Gastrocnemius medialis (tissue), 4 donors: ENCODE results near the gene FMN2. TPM values are rescaled to one million over a fixed set of nuclear protein-coding genes. Genes with fewer than 3 reads are reported as not detected.

ENCODE experiments used
- ATAC-seq, 2 donors: fragments of 150-250 bp; one replicate each; pipeline ENCODE4 v1.9.1; 2016
- DNase-seq, 2 donors: peaks; one replicate each; pipeline ENCODE4 v3.0.0-alpha.2; 2019
- H3K27ac ChIP-seq, 4 donors: fragments of 200-600 bp; sonication (generic); 1 replicate in 1 of 4; 2 replicates in 3 of 4; pipeline ENCODE4 v1.5.1; 2016 to 2018; ENCODE audit warnings: mild to moderate bottlenecking in 2 of 4, moderate library complexity in 1 of 4
- H3K27me3 ChIP-seq, 3 donors: fragments of 200-600 bp; sonication (generic) in 2 of 3; 1 replicate in 1 of 3; 2 replicates in 2 of 3; pipeline versions ENCODE4 v1.5.1 to v1.6.0; 2016 to 2019; ENCODE audit warnings: mild to moderate bottlenecking in 1 of 3, moderate library complexity in 1 of 3
- H3K36me3 ChIP-seq, 2 donors: fragments of 200-600 bp; sonication (generic) in 1 of 2; one replicate each; pipeline ENCODE4 v1.5.1; 2017 to 2018
- H3K4me1 ChIP-seq, 2 donors: fragments of 200-600 bp; sonication (generic) in 1 of 2; one replicate each; pipeline ENCODE4 v1.5.1; 2016 to 2017; ENCODE audit warnings: mild to moderate bottlenecking in 2 of 2
- H3K4me3 ChIP-seq, 4 donors: fragments of 200-600 bp; sonication (generic) in 3 of 4; 1 replicate in 1 of 4; 2 replicates in 3 of 4; pipeline ENCODE4 v1.5.1; 2016 to 2019; ENCODE audit warnings: mild to moderate bottlenecking in 2 of 4
- H3K9me3 ChIP-seq, 3 donors: fragments of 200-600 bp; sonication (generic) in 2 of 3; 1 replicate in 1 of 3; 2 replicates in 2 of 3; pipeline ENCODE4 v1.5.1; 2016 to 2019
- CTCF ChIP-seq, 5 experiments: fragments of 450-650 bp in 3 of 5; fragments of 200-600 bp in 2 of 5; sonication (generic) in 2 of 5; IDR thresholded peaks in 4 of 5; conservative IDR thresholded peaks in 1 of 5; 1 replicate in 4 of 5; 2 replicates in 1 of 5; pipeline ENCODE4 v1.5.1; 2016 to 2019; ENCODE audit warnings: antibody characterized with exemption in 5 of 5, mild to moderate bottlenecking in 3 of 5, moderate library complexity in 3 of 5
- POLR2A ChIP-seq, 2 donors: fragments of 450-650 bp; IDR thresholded peaks; one replicate each; pipeline ENCODE4 v1.6.1; 2017; ENCODE audit warnings: antibody characterized with exemption in 2 of 2, mild to moderate bottlenecking in 2 of 2, moderate library complexity in 2 of 2
- in situ Hi-C, 4 donors: fragments of 200-750 bp; cut with MboI; loops; one replicate each; pipeline versions ENCODE4 v1.15.0 to v1.8.0; 2017; ENCODE audit warnings: low sequenced_read_pairs in 4 of 4
- intact Hi-C: fragments of 100-400 bp; cut with DNase I; formaldehyde crosslinking; loops from one replicate; pipeline ENCODE4 v1.15.1; 2023; ENCODE audit warnings: low total_unique reads
- total RNA-seq, 4 donors: library from RNA; depleted of rRNA; stranded (reverse); fragments of >200 nt; gene quantifications; one replicate each; pipeline versions ENCODE4 v1.1.0 to v1.2.3, GENCODE V29; 2016

FMN2 gene
- total RNA-seq, 4 donors from 2014 or later = 0.51 TPM; not detected in 3

- Histone ChIP-seq H3K27ac (no peak overlapping the region), H3K4me3 (no peak overlapping the region), H3K27me3 (no peaks in the 10 kb centered on the region), H3K36me3 (no peaks in the 10 kb centered on the region), H3K9me3 (no peaks in the 10 kb centered on the region), H3K4me1 (no peaks in the 10 kb centered on the region)
- ATAC-seq (no peak), DNase-seq (no peak)
- in situ Hi-C loops (no loop called here), intact Hi-C loops (no loop called here)
- no peak for TF ChIP-seq POLR2A (IDR thresholded peaks at IDR 0.05)
- no peak for TF ChIP-seq CTCF (IDR thresholded peaks at IDR 0.05 in 4 of 5, conservative IDR thresholded peaks at IDR 0.05 in 1 of 5)
Observed at GRCh38 chr1:240210026-240210425, 118.3 kb downstream of the FMN2 start.

- no peaks in the 10 kb centered on the region for H3K36me3 ChIP-seq
- no peaks in the 10 kb centered on the region for H3K9me3 ChIP-seq
- H3K4me3 ChIP-seq = no peak overlapping the region
- H3K4me1 ChIP-seq = no peaks in the 10 kb centered on the region
- intact Hi-C loops = no loop called here
- H3K27me3 ChIP-seq = no peaks in the 10 kb centered on the region
- TF ChIP-seq CTCF (IDR thresholded peaks at IDR 0.05 in 4 of 5, conservative IDR thresholded peaks at IDR 0.05 in 1 of 5) (no peak), POLR2A (IDR thresholded peaks at IDR 0.05) (no peak)
- in situ Hi-C loops = no loop called here
- no peak for ATAC-seq
- H3K27ac ChIP-seq = no peak overlapping the region
- DNase-seq = no peak
Observed at GRCh38 chr1:240212556-240212955, 120.9 kb downstream of the FMN2 start.

GRCh38 chr1:240217403-240217802 is 125.7 kb downstream of the FMN2 start:
- in situ Hi-C loops (no loop called here), intact Hi-C loops (no loop called here)
- TF ChIP-seq POLR2A (IDR thresholded peaks at IDR 0.05) = no peak
- no peak for TF ChIP-seq CTCF (IDR thresholded peaks at IDR 0.05 in 4 of 5, conservative IDR thresholded peaks at IDR 0.05 in 1 of 5)
- ATAC-seq (no peak), DNase-seq (no peak)
- Histone ChIP-seq H3K27me3 (no peaks in the 10 kb centered on the region), H3K9me3 (no peaks in the 10 kb centered on the region), H3K4me1 (no peaks in the 10 kb centered on the region), H3K4me3 (no peak overlapping the region), H3K27ac (no peak overlapping the region), H3K36me3 (no peaks in the 10 kb centered on the region)

GRCh38 chr1:240219104-240219503 is 127.4 kb downstream of the FMN2 start:
- in situ Hi-C loops (no loop called here), intact Hi-C loops (no loop called here)
- H3K36me3 ChIP-seq = no peaks in the 10 kb centered on the region
- H3K27me3 ChIP-seq = no peaks in the 10 kb centered on the region
- H3K27ac ChIP-seq = no peak overlapping the region
- no peaks in the 10 kb centered on the region for H3K4me1 ChIP-seq
- ATAC-seq (no peak), DNase-seq (no peak)
- no peak overlapping the region for H3K4me3 ChIP-seq
- no peaks in the 10 kb centered on the region for H3K9me3 ChIP-seq
- no peak for TF ChIP-seq POLR2A (IDR thresholded peaks at IDR 0.05)
- no peak for TF ChIP-seq CTCF (IDR thresholded peaks at IDR 0.05 in 4 of 5, conservative IDR thresholded peaks at IDR 0.05 in 1 of 5)

- Histone ChIP-seq H3K27ac (no peak overlapping the region), H3K4me3 (no peak overlapping the region), H3K36me3 (no peaks in the 10 kb centered on the region), H3K9me3 (no peaks in the 10 kb centered on the region), H3K4me1 (no peaks in the 10 kb centered on the region), H3K27me3 (no peaks in the 10 kb centered on the region)
- in situ Hi-C loops (no loop called here), intact Hi-C loops (no loop called here)
- DNase-seq = no peak
- no peak for TF ChIP-seq CTCF (IDR thresholded peaks at IDR 0.05 in 4 of 5, conservative IDR thresholded peaks at IDR 0.05 in 1 of 5)
- no peak for TF ChIP-seq POLR2A (IDR thresholded peaks at IDR 0.05)
- no peak for ATAC-seq
Observed at GRCh38 chr1:240226102-240226501, 134.4 kb downstream of the FMN2 start.
